Muscle layer of duodenum (tissue), 2 donors: ENCODE data around the gene MRPS23.
"Not testable (repeated sequence)": the region's sequence is repeated elsewhere in the genome, so short reads cannot be mapped to it uniquely, and the experiment has no call there.

Source experiments
- H3K27ac ChIP-seq: one replicate; pipeline ENCODE4 v1.7.0; 2013; ENCODE audit warnings: mild to moderate bottlenecking, low read length
- H3K27me3 ChIP-seq: one replicate; pipeline ENCODE4 v1.7.0; 2013; ENCODE audit warnings: low read depth, mild to moderate bottlenecking, control low read depth, low read length
- H3K36me3 ChIP-seq, 2 donors: one replicate each; pipeline ENCODE4 v1.7.0; 2013; ENCODE audit warnings: low read length in 2 of 2, control low read depth in 1 of 2, mild to moderate bottlenecking in 1 of 2; ENCODE audit not compliant: insufficient read depth in 2 of 2, control insufficient read depth in 1 of 2
- H3K4me1 ChIP-seq, 2 donors: one replicate each; pipeline ENCODE4 v1.7.0; 2013; ENCODE audit warnings: low read length in 2 of 2, mild to moderate bottlenecking in 2 of 2, control low read depth in 1 of 2, moderate library complexity in 1 of 2; ENCODE audit not compliant: insufficient read depth in 2 of 2, control insufficient read depth in 1 of 2
- H3K4me3 ChIP-seq, 2 donors: one replicate each; pipeline ENCODE4 v1.7.0; 2013; ENCODE audit warnings: low read length in 2 of 2, low read depth in 1 of 2, mild to moderate bottlenecking in 1 of 2
- H3K9me3 ChIP-seq, 2 donors: one replicate each; pipeline ENCODE4 v1.7.0; 2013; ENCODE audit warnings: low read length in 2 of 2, control low read depth in 1 of 2, mild to moderate bottlenecking in 1 of 2; ENCODE audit not compliant: control insufficient read depth in 1 of 2
- donor health status: healthy.

MRPS23 gene

GRCh38 chr17:57849163-57849873, 526 bp downstream of the MRPS23 start:
- no peaks in the 10 kb centered on the region for H3K9me3 ChIP-seq
- H3K36me3 ChIP-seq = no peaks in the 10 kb centered on the region
- no peaks in the 10 kb centered on the region for H3K27me3 ChIP-seq
- H3K4me3 ChIP-seq = peak overlapping the region; percentile 97 to 99
- H3K27ac ChIP-seq = peak overlapping the region; percentile 95
- peaks cover 25 to 39% of the 10 kb centered on the region in 2 donors for H3K4me1 ChIP-seq

GRCh38 chr17:57846056-57846945, 3.5 kb downstream of the MRPS23 start:
- H3K4me1 ChIP-seq = peaks cover 16 to 18% of the 10 kb centered on the region in 2 donors
- not testable (repeated sequence) for H3K27ac ChIP-seq, H3K9me3 ChIP-seq, H3K4me3 ChIP-seq, H3K27me3 ChIP-seq, H3K36me3 ChIP-seq

- no peaks in the 10 kb centered on the region for H3K4me1 ChIP-seq
- H3K36me3 ChIP-seq = peaks cover 21 to 26% of the 10 kb centered on the region in 2 donors
- H3K27me3 ChIP-seq = no peaks in the 10 kb centered on the region
- H3K4me3 ChIP-seq = no peak overlapping the region
- no peaks in the 10 kb centered on the region for H3K9me3 ChIP-seq
- no peak overlapping the region for H3K27ac ChIP-seq
These were observed 7.6 kb downstream of the MRPS23 start for GRCh38 chr17:57842280-57842679.

GRCh38 chr17:57839571-57839923, 10.3 kb downstream of the MRPS23 start:
- Histone ChIP-seq H3K27ac (no peak overlapping the region), H3K4me1 (no peaks in the 10 kb centered on the region), H3K9me3 (no peaks in the 10 kb centered on the region), H3K36me3 (peaks cover 25 to 28% of the 10 kb centered on the region in 2 donors), H3K4me3 (no peak overlapping the region), H3K27me3 (no peaks in the 10 kb centered on the region)

GRCh38 chr17:57838857-57839570, 10.8 kb downstream of the MRPS23 start:
- Histone ChIP-seq H3K36me3 (peaks cover 25 to 28% of the 10 kb centered on the region in 2 donors), H3K27ac (no peak overlapping the region), H3K9me3 (no peaks in the 10 kb centered on the region), H3K4me3 (no peak overlapping the region), H3K27me3 (no peaks in the 10 kb centered on the region), H3K4me1 (no peaks in the 10 kb centered on the region)

- no peaks in the 10 kb centered on the region for H3K9me3 ChIP-seq
- H3K27ac ChIP-seq = no peak overlapping the region
- peaks cover 25 to 27% of the 10 kb centered on the region in 2 donors for H3K36me3 ChIP-seq
- H3K4me1 ChIP-seq = no peaks in the 10 kb centered on the region
- no peaks in the 10 kb centered on the region for H3K27me3 ChIP-seq
- H3K4me3 ChIP-seq = no peak overlapping the region
These were observed 11.4 kb downstream of the MRPS23 start for GRCh38 chr17:57838453-57838852.

- H3K4me3 ChIP-seq = no peak overlapping the region
- no peak overlapping the region for H3K27ac ChIP-seq
- peaks cover 7 to 8% of the 10 kb centered on the region in 2 donors for H3K4me1 ChIP-seq
- H3K36me3 ChIP-seq = peaks cover 15 to 21% of the 10 kb centered on the region in 2 donors
- H3K27me3 ChIP-seq = no peaks in the 10 kb centered on the region
- H3K9me3 ChIP-seq = no peaks in the 10 kb centered on the region
These were observed 14.4 kb downstream of the MRPS23 start for GRCh38 chr17:57835333-57835900.

GRCh38 chr17:57834146-57834741, 15.6 kb downstream of the MRPS23 start:
- Histone ChIP-seq H3K27me3 (no peaks in the 10 kb centered on the region), H3K9me3 (no peaks in the 10 kb centered on the region), H3K36me3 (peaks cover 10 to 13% of the 10 kb centered on the region in 2 donors), H3K4me3 (no peak overlapping the region), H3K27ac (no peak overlapping the region), H3K4me1 (peaks cover 7 to 8% of the 10 kb centered on the region in 2 donors)

- Histone ChIP-seq H3K36me3 (peaks cover 5% of the 10 kb centered on the region in 2 donors), H3K27ac (peak overlapping the region; percentile 74), H3K4me3 (peak overlapping the region; percentile 57 to 78), H3K4me1 (peaks cover 7 to 8% of the 10 kb centered on the region in 2 donors), H3K9me3 (no peaks in the 10 kb centered on the region), H3K27me3 (no peaks in the 10 kb centered on the region)
These were observed 16.5 kb downstream of the MRPS23 start for GRCh38 chr17:57833179-57833939.
